GM21528 (cell line): Measurements from ENCODE around the gene ATP9A.

ENCODE experiments used
- ATAC-seq: cut with Tn5 transposase; IDR thresholded peaks from one replicate; pipeline ENCODE4 v1.9.1; 2021; ENCODE audit warnings: mild to moderate bottlenecking, moderate library complexity; ENCODE audit not compliant: unreplicated experiment, low FRiP score

ATP9A gene

GRCh38 chr20:51634257-51634656, 133.9 kb downstream of the ATP9A start:
- no peak for ATAC-seq

- no peak for ATAC-seq
These were observed 134.8 kb downstream of the ATP9A start for GRCh38 chr20:51633430-51633829.

GRCh38 chr20:51631953-51632352, 136.2 kb downstream of the ATP9A start:
- no peak for ATAC-seq

- no peak for ATAC-seq
These were observed 136.9 kb downstream of the ATP9A start for GRCh38 chr20:51631011-51631950.

GRCh38 chr20:51629399-51630058, 138.7 kb downstream of the ATP9A start:
- ATAC-seq = no peak

- ATAC-seq = no peak
These were observed 139.4 kb downstream of the ATP9A start for GRCh38 chr20:51628533-51629398.

GRCh38 chr20:51627586-51627985, 140.6 kb downstream of the ATP9A start:
- ATAC-seq = no peak

GRCh38 chr20:51625105-51625504, 143.1 kb downstream of the ATP9A start:
- ATAC-seq = no peak

GRCh38 chr20:51624157-51624731, 143.9 kb downstream of the ATP9A start:
- ATAC-seq = no peak

GRCh38 chr20:51623255-51623654, 144.9 kb downstream of the ATP9A start:
- no peak for ATAC-seq

- no peak for ATAC-seq
These were observed 146.0 kb downstream of the ATP9A start for GRCh38 chr20:51622004-51622874.

GRCh38 chr20:51620432-51620831, 147.8 kb downstream of the ATP9A start:
- ATAC-seq = no peak

GRCh38 chr20:51616060-51616459, 152.1 kb downstream of the ATP9A start:
- ATAC-seq = no peak

- no peak for ATAC-seq
These were observed 153.5 kb downstream of the ATP9A start for GRCh38 chr20:51614687-51615086.

GRCh38 chr20:51613580-51613979, 154.6 kb downstream of the ATP9A start:
- ATAC-seq = no peak

GRCh38 chr20:51612896-51613295, 155.3 kb downstream of the ATP9A start:
- ATAC-seq = no peak

GRCh38 chr20:51611625-51611890, 156.6 kb downstream of the ATP9A start:
- ATAC-seq = no peak

GRCh38 chr20:51610761-51611624, 157.2 kb downstream of the ATP9A start:
- ATAC-seq = no peak

GRCh38 chr20:51610111-51610510, 158.1 kb downstream of the ATP9A start:
- ATAC-seq = no peak
